GM23248 (cell line): ENCODE measurements around the gene LATS1. TPM values are rescaled to one million over a fixed set of nuclear protein-coding genes. Genes with fewer than 3 reads are reported as not detected.
A peak's percentile ranks its signal among the peaks of the same experiment; 100 is the strongest.

Source experiments
- DNase-seq: peaks from one replicate; pipeline ENCODE4 v3.0.0-alpha.2; 2015
- H2AFZ ChIP-seq: fragments of 200-600 bp; sonication (generic); 2 replicates; pipeline ENCODE4 v1.6.1; 2016; ENCODE audit warnings: antibody characterized with exemption
- H3F3A ChIP-seq: fragments of 200-600 bp; sonication (generic); 2 replicates; pipeline ENCODE4 v1.6.1; 2016; ENCODE audit warnings: mild to moderate bottlenecking, antibody characterized with exemption, mixed run types; ENCODE audit not compliant: insufficient read depth
- H3K27ac ChIP-seq: fragments of 200-600 bp; sonication (generic); 2 replicates; pipeline ENCODE4 v1.5.1; 2016; ENCODE audit warnings: mild to moderate bottlenecking
- H3K27me3 ChIP-seq: fragments of 200-600 bp; sonication (generic); replicated peaks from 2 replicates; pipeline ENCODE4 v1.6.1; 2016; ENCODE audit warnings: mild to moderate bottlenecking; ENCODE audit not compliant: insufficient read depth
- H3K36me3 ChIP-seq: fragments of 200-600 bp; sonication (generic); 2 replicates; pipeline ENCODE4 v1.6.1; 2016; ENCODE audit warnings: low read depth, mild to moderate bottlenecking
- H3K4me1 ChIP-seq: fragments of 200-600 bp; sonication (generic); 2 replicates; pipeline ENCODE4 v1.6.1; 2016; ENCODE audit warnings: mild to moderate bottlenecking; ENCODE audit not compliant: insufficient read depth
- H3K4me2 ChIP-seq: fragments of 200-600 bp; sonication (generic); one replicate; pipeline ENCODE4 v1.6.1; 2016; ENCODE audit warnings: mild to moderate bottlenecking; ENCODE audit not compliant: unreplicated experiment
- H3K4me3 ChIP-seq: fragments of 200-600 bp; sonication (generic); 2 replicates; pipeline ENCODE4 v1.5.1; 2016; ENCODE audit warnings: mild to moderate bottlenecking
- H3K79me2 ChIP-seq: fragments of 200-600 bp; sonication (generic); 2 replicates; pipeline ENCODE4 v1.6.1; 2016; ENCODE audit warnings: mild to moderate bottlenecking; ENCODE audit not compliant: insufficient read depth
- H3K9ac ChIP-seq: fragments of 200-600 bp; sonication (generic); 2 replicates; pipeline ENCODE4 v1.6.1; 2016; ENCODE audit warnings: mild to moderate bottlenecking
- H3K9me2 ChIP-seq: fragments of 200-600 bp; sonication (generic); 2 replicates; pipeline ENCODE4 v1.6.1; 2016; ENCODE audit warnings: mixed run types, mild to moderate bottlenecking, moderate library complexity; ENCODE audit not compliant: insufficient read depth
- H3K9me3 ChIP-seq: fragments of 200-600 bp; sonication (generic); one replicate; pipeline ENCODE4 v1.6.1; 2017; ENCODE audit warnings: low read depth
- H4K20me1 ChIP-seq: fragments of 200-600 bp; sonication (generic); 2 replicates; pipeline ENCODE4 v1.6.0; 2016; ENCODE audit not compliant: insufficient read depth
- EZH2 ChIP-seq: fragments of 200-600 bp; sonication (generic); IDR thresholded peaks from 2 replicates; pipeline ENCODE4 v1.6.1; 2018; ENCODE audit warnings: antibody characterized with exemption, mild to moderate bottlenecking; ENCODE audit not compliant: insufficient read depth, poor library complexity, severe bottlenecking
- EZH2phosphoT487 ChIP-seq: fragments of 200-600 bp; sonication (generic); IDR thresholded peaks from 2 replicates; pipeline ENCODE4 v1.6.1; 2018; ENCODE audit warnings: antibody characterized with exemption, moderate library complexity, mild to moderate bottlenecking, low read depth; ENCODE audit not compliant: insufficient read depth
- WGBS, 2 experiments: methylation state at CpG; one replicate each; pipeline ENCODE4 v1.1.6; 2015 to 2017; ENCODE audit warnings: low lambda C conversion rate in 2 of 2, low coverage in 1 of 2; ENCODE audit errors: missing lambda C conversion rate in 2 of 2; 5-methylcytosine and 5-hydroxymethylcytosine counted together
- in situ Hi-C: fragments of 300-500 bp; cut with MboI; formaldehyde crosslinking; loops from 2 replicates; pipeline ENCODE4 v1.15.0; 2020
- polyA plus RNA-seq: library from polyadenylated mRNA; unstranded; fragments of >200 nt; fragmentation: Nextera tagmentation; extraction: Ambion mirVana; gene quantifications from 2 replicates; pipeline ENCODE4 v1.2.1, GENCODE V29; 2016
- total RNA-seq: library from RNA; depleted of rRNA; stranded (reverse); fragments of >200 nt; shearing (Covaris generic); gene quantifications from 2 replicates; pipeline ENCODE4 v1.2.3, GENCODE V29; 2014

Gene LATS1
- total and polyA plus RNA-seq, 2 experiments from 2014 or later, result 12.8 to 20.2 TPM

DNA sequence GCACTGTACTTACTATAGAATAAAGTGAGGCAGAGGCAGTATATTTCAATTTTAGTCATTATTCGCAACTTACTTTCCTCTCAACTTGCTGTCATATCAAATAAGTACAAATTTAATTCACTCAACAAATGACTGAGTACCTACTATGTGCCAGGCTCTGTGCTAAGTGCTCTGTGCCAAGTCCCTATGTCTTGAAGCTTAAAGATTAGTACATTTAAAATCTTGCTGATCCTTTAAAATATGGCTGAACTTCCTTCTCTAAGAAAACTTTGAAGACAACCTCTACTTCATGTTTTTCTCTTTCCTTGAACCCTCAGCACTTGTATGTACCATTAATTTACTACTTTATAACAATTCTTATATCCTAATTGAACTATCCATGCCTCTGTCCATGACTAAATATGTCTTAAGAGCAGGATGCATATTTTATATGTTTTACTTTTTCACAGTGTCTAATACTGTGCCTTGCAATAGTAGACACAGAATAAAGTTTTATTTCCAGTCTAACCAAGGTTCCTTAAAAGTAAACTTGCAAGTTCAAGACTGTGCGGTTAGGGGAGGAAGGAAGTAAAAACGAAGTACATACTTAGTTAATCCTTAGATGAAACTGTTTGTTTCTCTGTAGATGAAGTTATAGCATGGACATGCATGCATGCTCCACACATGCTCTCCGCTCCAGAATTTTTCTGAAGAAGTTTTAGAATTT, 10.0 kb upstream of the LATS1 start:
- TF ChIP-seq EZH2, result no peak
- no peak for TF ChIP-seq EZH2phosphoT487
- Histone ChIP-seq H2AFZ (no peak overlapping the region), H3F3A (peaks cover 13% of the 10 kb centered on the region), H3K27me3 (no peaks in the 10 kb centered on the region), H3K27ac (no peak overlapping the region), H3K36me3 (peaks cover 32% of the 10 kb centered on the region; the same call in 1 of the 2 replicates), H3K9me2 (no peaks in the 10 kb centered on the region), H3K9me3 (no peaks in the 10 kb centered on the region), H3K4me1 (peaks cover 4% of the 10 kb centered on the region; the same call in 1 of the 2 replicates), H3K4me2 (no peak overlapping the region), H3K4me3 (no peak overlapping the region), H3K9ac (no peak overlapping the region), H3K79me2 (no peaks in the 10 kb centered on the region), H4K20me1 (no peaks in the 10 kb centered on the region)
- no peak for DNase-seq
- in situ Hi-C loops, result no loop called here
- 71 to 76% methylated on average over 4 of the region's 4 CpGs for WGBS, 2 experiments

DNA sequence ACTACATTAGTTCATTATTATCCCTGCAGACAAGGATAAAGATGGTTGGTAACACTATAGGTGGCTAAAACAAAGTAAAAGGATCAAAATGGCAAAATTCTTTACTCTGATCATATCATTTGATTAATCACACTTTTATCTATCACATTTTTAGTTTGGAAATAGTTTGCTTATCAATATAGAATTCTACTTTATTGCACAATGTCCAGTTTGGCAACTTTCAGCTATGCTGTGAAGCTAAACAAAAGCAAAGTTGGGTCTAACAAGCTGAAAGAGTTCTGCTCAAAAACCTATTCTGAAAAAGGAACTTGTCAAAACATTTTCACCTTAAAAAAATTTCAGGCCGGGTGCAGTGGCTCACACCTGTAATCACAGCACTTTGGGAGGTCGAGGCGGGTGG, 7.9 kb upstream of the LATS1 start:
- Histone ChIP-seq H3K9ac (no peak overlapping the region), H3K27ac (no peak overlapping the region), H3K9me2 (no peaks in the 10 kb centered on the region), H2AFZ (no peak overlapping the region), H3K4me3 (no peak overlapping the region), H4K20me1 (no peaks in the 10 kb centered on the region), H3F3A (peaks cover 13% of the 10 kb centered on the region), H3K27me3 (no peaks in the 10 kb centered on the region), H3K4me1 (peaks cover 4% of the 10 kb centered on the region; the same call in 1 of the 2 replicates), H3K79me2 (no peaks in the 10 kb centered on the region), H3K4me2 (no peak overlapping the region), H3K36me3 (peaks cover 34% of the 10 kb centered on the region; the same call in 1 of the 2 replicates), H3K9me3 (no peaks in the 10 kb centered on the region)
- 97 to 100% methylated on average over 3 of the region's 3 CpGs for WGBS, 2 experiments
- TF ChIP-seq EZH2phosphoT487 (no peak), EZH2 (no peak)
- in situ Hi-C loops, result no loop called here
- DNase-seq, result no peak

DNA sequence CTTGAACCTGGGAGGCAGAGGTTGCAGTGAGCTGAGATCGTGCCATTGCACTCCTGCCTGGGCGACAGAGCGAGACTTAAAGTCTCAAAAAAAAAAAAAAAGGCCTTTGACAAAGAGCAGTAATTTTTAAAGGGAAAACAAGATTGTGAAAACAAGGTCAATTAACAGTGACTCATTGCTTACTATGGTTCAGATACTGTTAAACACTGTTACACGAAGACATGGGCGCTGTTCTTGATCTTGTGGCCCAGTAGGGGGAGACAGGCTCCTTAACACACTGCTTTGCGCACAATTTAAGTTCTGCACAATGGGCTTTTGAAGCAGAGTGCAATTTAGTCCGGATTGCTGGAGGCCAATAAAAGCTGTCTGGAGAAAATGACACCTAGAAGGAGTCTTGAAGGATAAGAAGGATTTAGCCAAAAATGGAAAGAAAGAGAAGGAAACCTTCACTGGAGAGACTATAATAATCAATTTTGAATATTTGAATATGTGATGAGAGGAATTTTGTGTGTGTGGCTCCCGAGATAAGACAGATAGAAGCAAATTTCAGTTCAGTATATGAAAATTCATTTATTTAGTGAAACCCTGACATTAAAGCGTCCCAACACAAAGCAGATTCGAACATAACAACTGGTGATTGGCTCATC, 6.0 kb upstream of the LATS1 start:
- H2AFZ ChIP-seq, result no peak overlapping the region
- TF ChIP-seq EZH2, result no peak
- TF ChIP-seq EZH2phosphoT487, result no peak
- no peak overlapping the region for H3K4me2 ChIP-seq
- peaks cover under 1% of the 10 kb centered on the region for H3K79me2 ChIP-seq
- H4K20me1 ChIP-seq, result no peaks in the 10 kb centered on the region
- WGBS, 2 experiments, result 44 to 46% methylated on average over 10 of the region's 10 CpGs
- H3K9ac ChIP-seq, result no peak overlapping the region
- no peaks in the 10 kb centered on the region for H3K9me2 ChIP-seq
- no peak overlapping the region for H3K4me3 ChIP-seq
- peaks cover 21% of the 10 kb centered on the region; the same call in 1 of the 2 replicates for H3K36me3 ChIP-seq
- peaks cover 14% of the 10 kb centered on the region for H3F3A ChIP-seq
- H3K9me3 ChIP-seq, result no peaks in the 10 kb centered on the region
- H3K27me3 ChIP-seq, result no peaks in the 10 kb centered on the region
- H3K4me1 ChIP-seq, result peaks cover 4% of the 10 kb centered on the region; the same call in 1 of the 2 replicates
- H3K27ac ChIP-seq, result no peak overlapping the region
- in situ Hi-C loops, result no loop called here
- DNase-seq, result peak; percentile 92

DNA sequence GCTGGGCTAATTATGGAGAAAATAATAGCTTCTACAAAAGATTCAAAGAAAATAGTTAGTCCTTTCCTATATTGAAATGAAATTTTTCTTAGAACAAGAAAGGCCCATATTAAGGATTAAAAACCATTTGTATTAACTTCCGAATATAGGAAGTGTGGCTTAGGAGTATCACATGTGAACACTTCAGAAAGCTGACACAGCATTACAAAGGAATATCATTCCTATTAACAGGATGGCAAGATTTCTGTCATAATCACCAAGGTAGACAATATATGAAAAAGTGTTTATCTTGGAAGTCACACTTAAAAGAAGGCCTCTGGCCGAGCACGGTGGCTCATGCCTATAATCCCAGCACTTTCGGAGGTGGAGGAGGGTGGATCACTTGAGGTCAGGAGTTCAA, 5.4 kb upstream of the LATS1 start:
- H3K27me3 ChIP-seq, result no peaks in the 10 kb centered on the region
- no peaks in the 10 kb centered on the region for H4K20me1 ChIP-seq
- peaks cover 10% of the 10 kb centered on the region; the same call in 1 of the 2 replicates for H3K4me1 ChIP-seq
- no peak overlapping the region for H3K4me2 ChIP-seq
- H3K4me3 ChIP-seq, result no peak overlapping the region
- H3K9me3 ChIP-seq, result no peaks in the 10 kb centered on the region
- H2AFZ ChIP-seq, result no peak overlapping the region
- in situ Hi-C loops, result no loop called here
- H3K36me3 ChIP-seq, result peaks cover 20% of the 10 kb centered on the region; the same call in 1 of the 2 replicates
- H3K9ac ChIP-seq, result no peak overlapping the region
- no peaks in the 10 kb centered on the region for H3K9me2 ChIP-seq
- TF ChIP-seq EZH2, result no peak
- no peak for TF ChIP-seq EZH2phosphoT487
- H3K27ac ChIP-seq, result no peak overlapping the region
- H3F3A ChIP-seq, result peaks cover 20% of the 10 kb centered on the region
- H3K79me2 ChIP-seq, result peaks cover 7% of the 10 kb centered on the region
- no peak for DNase-seq
- WGBS, 2 experiments, result 95 to 96% methylated on average over 4 of the region's 4 CpGs
